Aorta (tissue), 4 donors: ENCODE data around the gene OR52L1. TPM values are rescaled to one million over a fixed set of nuclear protein-coding genes. Genes with fewer than 3 reads are reported as not detected.

ENCODE experiments used
- polyA plus RNA-seq, 2 donors: library from polyadenylated mRNA; stranded (reverse); fragments of 200-250 nt; gene quantifications; one replicate each; pipeline ENCODE4 v1.2.3, GENCODE V29; 2013
- total RNA-seq, 2 donors: library from RNA; stranded (reverse); fragmentation: NEBNext Ultra II Directional; extraction: Animal tissue kit (Norgen Biotek cat#: 25700); gene quantifications; one replicate each; pipeline ENCODE4 v1.2.1, GENCODE V29; 2021
- donor health status: healthy with polysubstance abuse.
- donor health status: Bipolar disorder and iron deficiency.
- donor health status: DM: no; HTN: no; CAD: no.
- donor health status: DM: yes; HTN: yes; CAD: no.

The OR52L1 gene
- total and polyA plus RNA-seq, 4 donors = not detected

Other genes starting within 250 kb of the OR52L1 start
- gene OR52N4, start 232.7 kb downstream of the OR52L1 start, total RNA-seq = under 1 TPM; 0.78 to 0.87 TPM
- gene OR52N4, start 232.7 kb downstream of the OR52L1 start, polyA plus RNA-seq = 1 to 10 TPM in 1 of 2 donors, not detected in 1; 1.2 TPM
- gene OR52N5, start 203.6 kb downstream of the OR52L1 start, total RNA-seq = not detected
- not detected for gene OR52N5, start 203.6 kb downstream of the OR52L1 start, polyA plus RNA-seq
- gene OR52N1, start 195.7 kb downstream of the OR52L1 start, total RNA-seq = not detected
- gene OR52N1, start 195.7 kb downstream of the OR52L1 start, polyA plus RNA-seq = not detected
- gene OR52N2, start 178.1 kb downstream of the OR52L1 start, total RNA-seq = not detected
- under 1 TPM in 1 of 2 donors, not detected in 1; 0.13 TPM for gene OR52N2, start 178.1 kb downstream of the OR52L1 start, polyA plus RNA-seq
- not detected for gene OR52E6, start 145.1 kb downstream of the OR52L1 start, total RNA-seq
- gene OR52E6, start 145.1 kb downstream of the OR52L1 start, polyA plus RNA-seq = not detected
- not detected for gene OR52E8, start 129.3 kb downstream of the OR52L1 start, total RNA-seq
- not detected for gene OR52E8, start 129.3 kb downstream of the OR52L1 start, polyA plus RNA-seq
- gene OR52E4, start 106.4 kb downstream of the OR52L1 start, total RNA-seq = not detected
- gene OR52E4, start 106.4 kb downstream of the OR52L1 start, polyA plus RNA-seq = not detected
- not detected for gene OR52E5, start 93.8 kb downstream of the OR52L1 start, total RNA-seq
- not detected for gene OR52E5, start 93.8 kb downstream of the OR52L1 start, polyA plus RNA-seq
- gene OR56A3, start 44.7 kb downstream of the OR52L1 start, total RNA-seq = not detected
- not detected for gene OR56A3, start 44.7 kb downstream of the OR52L1 start, polyA plus RNA-seq
- gene OR56A5, start 18.5 kb downstream of the OR52L1 start, total RNA-seq = not detected
- gene OR56A5, start 18.5 kb downstream of the OR52L1 start, polyA plus RNA-seq = not detected
- not detected for gene OR56A4, start 20.0 kb upstream of the OR52L1 start, total RNA-seq
- not detected for gene OR56A4, start 20.0 kb upstream of the OR52L1 start, polyA plus RNA-seq
- gene OR56A1, start 43.8 kb upstream of the OR52L1 start, total RNA-seq = under 1 TPM in 1 of 2 donors, not detected in 1; 0.13 TPM
- gene OR56A1, start 43.8 kb upstream of the OR52L1 start, polyA plus RNA-seq = not detected
- gene OR56B4, start 120.7 kb upstream of the OR52L1 start, total RNA-seq = not detected
- not detected for gene OR56B4, start 120.7 kb upstream of the OR52L1 start, polyA plus RNA-seq
- not detected for gene OR52B2, start 183.3 kb upstream of the OR52L1 start, total RNA-seq
- gene OR52B2, start 183.3 kb upstream of the OR52L1 start, polyA plus RNA-seq = not detected
- not detected for gene OR52W1, start 212.2 kb upstream of the OR52L1 start, total RNA-seq
- gene OR52W1, start 212.2 kb upstream of the OR52L1 start, polyA plus RNA-seq = not detected
- not detected for gene C11orf42, start 218.6 kb upstream of the OR52L1 start, total RNA-seq
- gene C11orf42, start 218.6 kb upstream of the OR52L1 start, polyA plus RNA-seq = not detected
- gene FHIP1B, start 247.7 kb upstream of the OR52L1 start, total RNA-seq = 10 to 100 TPM; 27.1 to 38.7 TPM
- gene FHIP1B, start 247.7 kb upstream of the OR52L1 start, polyA plus RNA-seq = 10 to 100 TPM in 1 of 2 donors, 1 to 10 TPM in 1; 9.0 to 82.1 TPM